Natural killer cell treated with Interleukin-12 subunit alpha and Interleukin-12 subunit beta and Interleukin-15 and Interleukin-18, amount 100 ng/mL, for 72 hours (primary cell): ENCODE data around the gene UBQLN4. TPM values are rescaled to one million over a fixed set of nuclear protein-coding genes. Genes with fewer than 3 reads are reported as not detected.
A peak's percentile ranks its signal among the peaks of the same experiment; 100 is the strongest.

Source experiments
- ATAC-seq, 2 donors: fragments of 150-1000 bp; cut with Tn5 transposase in 1 of 2; sonication (Bioruptor Pico), chemical (Tn5 transposase) in 1 of 2; 2 replicates each; pipeline ENCODE4 v1.10.0; 2021
- DNase-seq: peaks from one replicate; pipeline ENCODE4 v3.0.0; 2022; ENCODE audit warnings: low spot score
- H3K27ac Mint-ChIP-seq, 2 donors: 1 replicate in 1 of 2; 2 replicates in 1 of 2; pipeline ENCODE4 v1.8.0; 2022; ENCODE audit warnings: mixed read lengths in 2 of 2, mild to moderate bottlenecking in 1 of 2, moderate library complexity in 1 of 2
- H3K27me3 Mint-ChIP-seq, 2 donors: 1 replicate in 1 of 2; 2 replicates in 1 of 2; pipeline ENCODE4 v1.8.0; 2022; ENCODE audit warnings: mixed read lengths in 2 of 2
- H3K36me3 Mint-ChIP-seq: one replicate; pipeline ENCODE4 v1.8.0; 2022; ENCODE audit warnings: mixed read lengths
- H3K4me1 Mint-ChIP-seq, 2 donors: 1 replicate in 1 of 2; 2 replicates in 1 of 2; pipeline ENCODE4 v1.8.0; 2022; ENCODE audit warnings: low read depth in 2 of 2, mixed read lengths in 2 of 2, mild to moderate bottlenecking in 1 of 2
- H3K4me3 Mint-ChIP-seq: one replicate; pipeline ENCODE4 v1.8.0; 2022; ENCODE audit warnings: mixed read lengths
- H3K9me3 Mint-ChIP-seq: 2 replicates; pipeline ENCODE4 v1.8.0; 2022; ENCODE audit warnings: mixed read lengths
- total RNA-seq, 2 donors: library from RNA; stranded (reverse); gene quantifications; one replicate each; pipeline ENCODE4 v1.2.3, GENCODE V29; 2022

The UBQLN4 gene
- total RNA-seq, 2 donors from 2014 or later: 30.4 to 51.4 TPM

- Mint-ChIP-seq H3K4me1 (peaks cover 7 to 12% of the 10 kb centered on the region in 2 donors), H3K27ac (no peak overlapping the region), H3K27me3 (no peaks in the 10 kb centered on the region), H3K4me3 (no peak overlapping the region), H3K36me3 (no peaks in the 10 kb centered on the region), H3K9me3 (no peaks in the 10 kb centered on the region)
- DNase-seq (no peak), ATAC-seq (peak; percentile 3 to 36)
Observed at GRCh38 chr1:156064615-156065014, 11.0 kb upstream of the UBQLN4 start.

GRCh38 chr1:156063997-156064285 is 10.3 kb upstream of the UBQLN4 start:
- Mint-ChIP-seq H3K9me3 (no peaks in the 10 kb centered on the region), H3K4me3 (no peak overlapping the region), H3K27me3 (no peaks in the 10 kb centered on the region), H3K4me1 (peaks cover 7 to 12% of the 10 kb centered on the region in 2 donors), H3K27ac (no peak overlapping the region), H3K36me3 (no peaks in the 10 kb centered on the region)
- DNase-seq (no peak), ATAC-seq (no peak)

- Mint-ChIP-seq H3K4me1 (peaks cover 7 to 12% of the 10 kb centered on the region in 2 donors), H3K4me3 (no peak overlapping the region), H3K27me3 (no peaks in the 10 kb centered on the region), H3K9me3 (no peaks in the 10 kb centered on the region), H3K27ac (no peak overlapping the region), H3K36me3 (no peaks in the 10 kb centered on the region)
- ATAC-seq: no peak
- no peak for DNase-seq
Observed at GRCh38 chr1:156062189-156062588, 8.6 kb upstream of the UBQLN4 start.

DNA sequence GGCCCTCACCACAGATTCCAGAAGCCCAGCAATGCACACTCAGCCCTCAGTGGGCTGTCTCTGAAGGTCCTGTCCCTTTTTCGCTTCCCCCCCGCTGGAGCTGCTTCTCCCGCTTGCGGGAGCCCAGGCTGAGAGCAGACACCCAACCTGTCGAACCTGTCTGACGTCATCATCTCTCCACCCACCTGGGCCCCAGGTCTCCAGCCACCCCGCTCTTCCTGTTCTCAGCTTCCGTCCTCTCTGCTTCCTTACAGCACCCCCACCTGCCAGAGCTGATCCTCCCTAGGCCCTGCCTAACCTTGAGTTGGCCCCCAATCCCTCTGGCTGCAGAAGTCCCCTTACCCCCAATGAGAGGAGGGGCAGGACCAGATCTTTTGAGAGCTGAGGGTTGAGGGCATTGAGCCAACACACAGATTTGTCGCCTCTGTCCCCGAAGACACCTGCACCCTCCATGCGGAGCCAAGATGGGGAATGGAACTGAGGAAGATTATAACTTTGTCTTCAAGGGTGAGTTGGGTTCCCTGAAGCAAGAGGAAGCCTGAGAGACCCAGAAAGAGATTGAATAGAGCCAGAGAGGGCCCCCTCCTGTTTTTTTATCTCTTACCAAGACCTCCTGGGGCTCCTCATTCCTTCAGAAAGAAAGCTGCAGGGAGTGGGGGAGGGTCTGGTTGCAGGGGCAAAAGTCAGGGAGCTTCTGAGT is 7.5 kb upstream of the UBQLN4 start, which contains the start of gene RAB25:
Gene RAB25, plus strand, starts transcription at position 224 of the 700 bp plus-strand sequence. Its CDS starts 241 bp downstream, at position 465.
- Mint-ChIP-seq H3K36me3 (no peaks in the 10 kb centered on the region), H3K27me3 (no peaks in the 10 kb centered on the region), H3K4me1 (peaks cover 10 to 18% of the 10 kb centered on the region in 2 donors), H3K9me3 (no peaks in the 10 kb centered on the region), H3K4me3 (no peak within 1 kb of the TSS), H3K27ac (no peak within 1 kb of the TSS)
- DNase-seq (no peak), ATAC-seq (no peak)

GRCh38 chr1:156056326-156056849 is 2.8 kb upstream of the UBQLN4 start:
- DNase-seq: no peak
- no peak for ATAC-seq
- Mint-ChIP-seq H3K36me3 (no peaks in the 10 kb centered on the region), H3K27me3 (no peaks in the 10 kb centered on the region), H3K27ac (no peak overlapping the region), H3K4me1 (peaks cover 22 to 30% of the 10 kb centered on the region in 2 donors), H3K4me3 (no peak overlapping the region), H3K9me3 (no peaks in the 10 kb centered on the region)

DNA sequence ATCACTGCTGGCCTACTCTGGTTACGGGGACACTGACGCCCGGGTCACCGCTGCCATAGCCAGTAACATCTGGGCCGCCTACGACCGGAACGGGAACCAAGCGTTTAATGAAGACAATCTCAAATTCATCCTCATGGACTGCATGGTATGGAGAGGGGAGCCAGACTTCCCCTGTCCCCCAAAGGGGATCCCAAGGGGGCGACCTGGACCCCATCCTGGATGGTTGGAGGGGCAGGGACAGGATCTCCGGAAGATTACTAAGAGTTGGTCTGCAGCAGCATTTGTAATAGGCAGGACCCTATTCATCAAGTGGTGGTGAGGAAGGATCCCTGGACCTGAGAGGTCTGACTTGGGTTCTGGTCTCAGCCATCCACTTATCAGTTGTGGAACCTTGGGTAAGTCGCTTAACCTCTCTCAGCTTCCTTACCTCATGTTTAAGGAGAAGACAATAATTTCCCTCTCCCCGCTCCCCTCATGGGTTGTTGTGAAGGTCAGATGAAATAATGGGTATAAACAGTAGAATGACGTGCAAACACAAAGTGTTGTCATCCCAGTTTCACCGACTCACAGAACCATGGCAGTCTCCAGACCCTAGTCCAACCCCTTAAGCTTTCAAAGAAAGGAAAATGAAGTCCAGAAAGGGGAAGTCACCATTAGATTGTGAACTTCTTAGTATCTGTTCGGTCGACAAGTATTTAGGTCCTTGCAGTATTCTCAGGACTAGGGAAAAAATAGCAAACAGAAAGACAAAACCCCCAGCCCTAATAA is 1.9 kb upstream of the UBQLN4 start:
- Mint-ChIP-seq H3K4me1 (peaks cover 22 to 30% of the 10 kb centered on the region in 2 donors), H3K27me3 (no peaks in the 10 kb centered on the region), H3K9me3 (no peaks in the 10 kb centered on the region), H3K4me3 (peak overlapping the region; percentile 95), H3K36me3 (no peaks in the 10 kb centered on the region), H3K27ac (peak overlapping the region; percentile 84 to 85)
- DNase-seq: no peak
- no peak for ATAC-seq

DNA sequence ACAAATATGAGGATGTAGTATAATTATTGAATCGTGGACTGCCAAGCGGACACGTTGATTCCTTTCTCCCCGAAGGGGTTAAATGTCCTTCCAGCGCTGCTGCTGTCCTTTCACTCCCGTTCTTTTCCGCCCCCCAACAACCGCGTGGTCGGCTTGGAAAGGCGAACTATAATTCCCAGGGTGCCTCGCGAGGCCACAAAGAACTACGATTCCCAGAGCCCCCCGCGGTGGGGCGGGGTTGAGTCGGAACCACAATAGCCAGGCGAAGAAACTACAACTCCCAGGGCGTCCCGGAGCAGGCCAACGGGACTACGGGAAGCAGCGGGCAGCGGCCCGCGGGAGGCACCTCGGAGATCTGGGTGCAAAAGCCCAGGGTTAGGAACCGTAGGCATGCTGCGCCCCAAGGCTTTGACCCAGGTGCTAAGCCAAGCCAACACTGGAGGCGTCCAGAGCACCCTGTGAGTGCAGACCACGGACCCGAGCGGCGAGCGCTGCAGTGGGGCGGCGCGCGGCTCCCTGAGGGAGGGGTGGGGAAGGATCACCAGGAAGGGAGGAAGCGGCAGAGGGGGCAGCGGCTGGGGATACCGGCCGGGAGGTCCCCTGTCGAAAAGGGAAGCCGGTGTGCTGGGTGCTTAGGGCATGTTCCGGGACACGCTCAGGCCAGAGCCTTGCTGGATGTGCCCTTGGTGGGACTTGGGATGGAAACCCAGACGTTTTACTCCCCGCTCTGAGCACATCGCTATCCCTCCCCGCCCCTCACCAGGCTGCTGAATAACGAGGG is 1.1 kb upstream of the UBQLN4 start, which contains the start of gene LAMTOR2:
Gene LAMTOR2, plus strand, starts transcription at position 283 of the 781 bp plus-strand sequence. Its CDS starts 108 bp downstream, at position 391.
- peaks cover 22 to 30% of the 10 kb centered on the region in 2 donors for H3K4me1 Mint-ChIP-seq

DNA sequence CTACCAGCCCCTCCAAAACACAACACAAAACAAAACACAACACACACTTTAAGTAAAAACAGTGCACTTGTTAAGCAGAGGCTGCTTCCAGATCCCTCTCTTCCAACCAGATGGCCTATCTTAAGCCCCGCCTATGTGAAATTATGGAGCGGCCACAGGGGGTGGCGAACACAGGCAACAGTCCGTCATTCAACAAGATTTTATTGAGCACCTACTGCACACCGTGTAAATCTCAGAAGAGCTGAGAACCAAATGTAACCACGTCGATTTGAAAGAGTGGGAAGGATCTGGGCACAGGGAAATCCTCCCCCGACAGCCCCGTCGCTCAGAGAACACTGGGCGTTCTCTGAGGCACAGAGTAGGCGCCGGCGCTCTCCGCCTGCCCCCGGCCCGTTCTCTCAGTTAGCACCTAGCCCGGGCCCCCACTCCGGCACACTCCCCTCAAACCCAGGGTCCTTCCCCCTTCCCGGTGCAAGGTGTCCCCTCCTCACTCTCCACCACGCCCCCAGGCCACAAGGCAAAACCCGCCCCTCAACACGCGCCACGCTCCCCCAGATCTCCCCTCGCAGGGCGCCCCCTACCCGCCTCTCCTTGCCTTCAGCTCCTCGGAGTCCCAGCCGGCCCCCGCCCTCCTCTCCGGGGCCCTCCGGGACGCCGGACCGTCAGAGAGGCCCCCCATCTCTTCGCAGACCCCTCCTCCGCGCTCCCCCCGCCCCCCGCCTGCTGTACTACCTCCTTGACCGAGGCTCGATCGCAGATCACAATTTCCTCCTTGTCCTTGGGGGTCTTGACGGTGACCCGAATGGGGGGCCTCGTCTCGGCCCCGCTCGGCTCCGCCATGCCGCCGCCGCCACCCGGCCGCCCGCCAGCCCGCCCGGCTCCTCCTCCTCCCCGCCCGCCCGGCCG is 483 bp downstream of the UBQLN4 start:
- peaks cover 8% of the 10 kb centered on the region for H3K36me3 Mint-ChIP-seq
- H3K27me3 Mint-ChIP-seq: no peaks in the 10 kb centered on the region
- H3K4me1 Mint-ChIP-seq: peaks cover 26 to 30% of the 10 kb centered on the region in 2 donors
- no peaks in the 10 kb centered on the region for H3K9me3 Mint-ChIP-seq
- peak; percentile 25 to 43 for ATAC-seq
- H3K4me3 Mint-ChIP-seq: peak overlapping the region; percentile 95
- H3K27ac Mint-ChIP-seq: peak overlapping the region; percentile 87 to 89
- peak; percentile 76 for DNase-seq

More for the DNA sequence above, 1.1 kb upstream of the UBQLN4 start, which contains the start of gene LAMTOR2:
- Mint-ChIP-seq H3K4me3 (peak within 1 kb of the TSS; percentile 95), H3K9me3 (no peaks in the 10 kb centered on the region), H3K27ac (peak within 1 kb of the TSS; percentile 84 to 85), H3K27me3 (no peaks in the 10 kb centered on the region), H3K36me3 (peaks cover 4% of the 10 kb centered on the region)
- ATAC-seq (peak; percentile 87 to 91), DNase-seq (peak; percentile 96)

- H3K27ac Mint-ChIP-seq: no peak overlapping the region
- DNase-seq (no peak), ATAC-seq (no peak)
- no peaks in the 10 kb centered on the region for H3K27me3 Mint-ChIP-seq
- H3K4me3 Mint-ChIP-seq: no peak overlapping the region
- no peaks in the 10 kb centered on the region for H3K9me3 Mint-ChIP-seq
- peaks cover 23 to 25% of the 10 kb centered on the region in 2 donors for H3K4me1 Mint-ChIP-seq
- H3K36me3 Mint-ChIP-seq: peaks cover 8% of the 10 kb centered on the region
Observed at GRCh38 chr1:156051011-156051725, 2.4 kb downstream of the UBQLN4 start.

DNA sequence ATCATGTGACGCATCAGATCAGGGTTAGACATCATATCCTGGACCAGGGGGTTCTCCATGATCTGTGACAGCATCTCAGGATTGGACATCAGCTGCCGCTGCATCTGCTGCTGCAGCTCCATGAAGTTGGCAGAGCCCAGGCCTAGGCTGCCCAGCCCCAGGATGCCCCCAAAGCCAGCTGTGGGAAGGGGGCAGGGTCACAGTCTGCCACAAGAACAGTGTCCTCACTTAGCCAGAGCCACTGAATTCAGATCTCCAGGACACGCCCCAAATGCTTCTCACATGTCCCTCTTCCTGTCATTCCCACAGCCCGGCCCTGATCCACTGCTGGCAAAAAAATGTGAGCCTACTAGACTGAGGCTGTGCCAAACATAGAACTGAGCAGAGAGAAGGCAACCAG is 3.2 kb downstream of the UBQLN4 start:
- no peaks in the 10 kb centered on the region for H3K9me3 Mint-ChIP-seq
- no peak overlapping the region for H3K27ac Mint-ChIP-seq
- H3K4me3 Mint-ChIP-seq: no peak overlapping the region
- DNase-seq (no peak), ATAC-seq (no peak)
- peaks cover 8% of the 10 kb centered on the region for H3K36me3 Mint-ChIP-seq
- peaks cover 18 to 21% of the 10 kb centered on the region in 2 donors for H3K4me1 Mint-ChIP-seq
- H3K27me3 Mint-ChIP-seq: no peaks in the 10 kb centered on the region

- Mint-ChIP-seq H3K27ac (no peak overlapping the region), H3K4me1 (peaks cover 18 to 20% of the 10 kb centered on the region in 2 donors), H3K9me3 (no peaks in the 10 kb centered on the region), H3K36me3 (peaks cover 8% of the 10 kb centered on the region), H3K4me3 (no peak overlapping the region), H3K27me3 (no peaks in the 10 kb centered on the region)
- ATAC-seq (no peak), DNase-seq (no peak)
Observed at GRCh38 chr1:156048663-156049258, 4.8 kb downstream of the UBQLN4 start.

GRCh38 chr1:156045076-156045475 is 8.5 kb downstream of the UBQLN4 start:
- peaks cover 6 to 8% of the 10 kb centered on the region in 2 donors for H3K4me1 Mint-ChIP-seq
- peaks cover 15% of the 10 kb centered on the region for H3K36me3 Mint-ChIP-seq
- no peak for ATAC-seq
- H3K27me3 Mint-ChIP-seq: no peaks in the 10 kb centered on the region
- no peak for DNase-seq
- no peak overlapping the region for H3K27ac Mint-ChIP-seq
- no peak overlapping the region for H3K4me3 Mint-ChIP-seq
- no peaks in the 10 kb centered on the region for H3K9me3 Mint-ChIP-seq
